Stimulated activated CD8-positive, alpha-beta memory T cell treated with anti-CD3 and anti-CD28 coated beads, Interleukin-4, amount 100 ng/mL, for 1 hour (primary cell): Measurements from ENCODE around the gene ALOX12.

Experiments
- DNase-seq, 2 donors: peaks; one replicate each; pipeline ENCODE4 v3.0.0-alpha.2; 2020; ENCODE audit warnings: low read depth in 2 of 2, low spot score in 1 of 2

Gene ALOX12

DNA sequence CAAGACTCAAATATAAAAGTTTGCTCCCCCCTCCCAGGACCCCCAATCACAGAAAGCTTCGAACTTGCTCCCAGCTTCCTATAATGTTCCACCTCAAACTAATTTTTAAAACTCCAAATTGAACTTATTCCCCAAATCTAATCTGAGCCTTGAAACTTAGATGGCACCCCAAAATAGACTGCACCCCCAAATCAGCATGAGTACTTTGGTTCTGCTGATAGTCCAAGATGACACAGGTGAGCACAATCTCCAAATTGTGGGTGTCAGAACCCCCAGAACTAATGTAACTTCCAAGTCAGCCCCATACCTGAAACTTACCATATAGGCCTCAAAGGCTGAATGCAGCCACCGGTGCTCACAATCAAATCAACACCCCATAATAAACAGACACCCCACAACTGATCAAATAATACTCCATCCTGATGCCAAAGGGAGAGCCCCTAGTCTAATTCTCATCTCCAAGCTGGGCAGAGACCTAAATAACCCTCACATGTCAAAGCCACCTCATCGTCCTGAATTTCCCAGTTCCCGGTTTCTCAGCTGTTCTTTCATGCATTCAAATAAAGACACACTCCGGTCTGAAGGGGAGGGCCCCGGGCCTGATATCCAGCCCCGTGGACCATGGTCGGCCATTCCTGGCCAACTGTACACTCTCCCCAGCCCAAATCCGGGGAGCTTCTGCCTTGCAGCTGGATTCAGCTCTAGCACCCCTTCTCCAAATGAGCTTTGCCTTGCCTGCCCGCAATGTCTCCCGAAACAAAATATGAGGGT is 25.2 kb downstream of the ALOX12 start:
- DNase-seq = no peak

DNA sequence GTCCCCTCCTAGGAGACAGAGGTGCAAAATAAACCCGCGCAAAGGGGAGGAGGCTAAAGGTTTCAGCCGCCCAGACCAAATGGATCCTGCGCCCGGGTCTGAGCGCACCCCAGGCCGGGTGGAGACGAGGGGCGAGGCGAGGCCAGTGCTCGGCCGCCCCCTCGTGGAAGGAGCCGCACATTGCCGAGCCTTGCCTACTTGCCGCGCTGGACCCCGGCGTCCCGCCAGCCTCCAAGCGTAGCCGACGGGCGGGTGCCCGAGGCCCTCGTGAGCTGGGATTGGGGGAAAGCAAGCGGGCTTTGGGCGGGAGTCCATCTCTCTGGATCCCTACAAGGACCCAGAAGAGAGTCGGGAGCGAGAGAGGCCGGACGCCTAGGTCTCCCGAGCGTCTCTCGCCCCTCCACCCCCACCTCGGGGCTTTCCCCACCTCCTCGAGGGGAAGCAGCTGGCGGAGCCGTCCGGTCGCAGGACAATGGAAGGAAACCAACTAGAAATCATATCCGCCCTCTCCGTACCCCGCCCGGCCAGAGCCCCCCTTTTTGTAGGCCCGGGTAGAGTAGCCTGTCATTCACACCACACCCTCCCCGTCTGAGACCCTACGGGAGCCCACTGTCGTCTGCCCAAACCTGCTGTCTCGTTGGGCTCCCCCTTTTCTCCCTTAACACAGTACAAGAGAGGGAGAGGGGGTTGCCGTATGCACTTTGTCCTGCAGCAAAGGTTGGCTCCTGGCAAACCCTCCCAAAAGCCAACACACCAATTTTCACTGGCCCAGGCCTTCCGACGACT is 26.3 kb downstream of the ALOX12 start:
- DNase-seq = peak in 1 of 2 donors; percentile 58

DNA sequence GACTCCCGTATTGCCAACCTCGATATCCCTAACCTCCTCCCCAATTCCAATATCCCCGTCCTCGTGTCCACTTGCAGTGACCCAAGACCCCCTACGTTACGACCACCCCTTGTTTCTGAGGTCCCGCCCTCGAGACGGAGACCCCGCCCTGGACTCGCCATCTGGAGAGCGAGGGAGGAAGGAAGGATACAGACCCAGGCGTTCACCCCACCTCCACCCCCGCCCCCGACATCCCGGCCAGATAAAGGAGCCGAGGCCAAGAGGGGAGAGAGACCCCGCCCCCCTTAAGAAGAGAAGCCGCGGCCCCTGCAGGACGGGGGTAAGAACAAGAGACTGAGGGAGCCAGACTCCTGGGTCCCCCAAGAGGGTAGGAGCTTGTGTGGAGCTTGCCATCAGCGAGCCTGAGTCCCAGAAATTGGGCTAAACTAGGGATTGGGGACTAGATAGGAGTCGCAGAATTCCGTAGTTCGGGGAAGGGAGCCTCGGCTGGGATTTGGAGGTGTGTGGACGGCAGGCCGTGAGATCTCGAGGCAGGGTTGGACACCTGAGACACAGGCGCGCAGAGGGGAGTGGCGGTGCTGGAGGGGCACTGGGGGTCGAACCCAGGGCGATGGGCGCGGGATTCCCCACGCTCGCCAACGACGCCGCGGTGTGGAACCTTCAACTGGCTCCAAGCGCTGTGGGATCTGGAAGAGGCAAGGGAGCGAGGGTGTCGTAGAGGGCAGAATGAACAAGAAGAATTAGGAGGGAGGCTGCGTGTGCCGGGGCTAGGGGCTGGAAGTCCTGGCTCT is 27.1 kb downstream of the ALOX12 start, which contains the start of gene BCL6B:
BCL6B (plus strand) TSS at position 270 of the 791 bp plus-strand sequence. CDS start 622 bp downstream, outside the sequence.
- DNase-seq = no peak

DNA sequence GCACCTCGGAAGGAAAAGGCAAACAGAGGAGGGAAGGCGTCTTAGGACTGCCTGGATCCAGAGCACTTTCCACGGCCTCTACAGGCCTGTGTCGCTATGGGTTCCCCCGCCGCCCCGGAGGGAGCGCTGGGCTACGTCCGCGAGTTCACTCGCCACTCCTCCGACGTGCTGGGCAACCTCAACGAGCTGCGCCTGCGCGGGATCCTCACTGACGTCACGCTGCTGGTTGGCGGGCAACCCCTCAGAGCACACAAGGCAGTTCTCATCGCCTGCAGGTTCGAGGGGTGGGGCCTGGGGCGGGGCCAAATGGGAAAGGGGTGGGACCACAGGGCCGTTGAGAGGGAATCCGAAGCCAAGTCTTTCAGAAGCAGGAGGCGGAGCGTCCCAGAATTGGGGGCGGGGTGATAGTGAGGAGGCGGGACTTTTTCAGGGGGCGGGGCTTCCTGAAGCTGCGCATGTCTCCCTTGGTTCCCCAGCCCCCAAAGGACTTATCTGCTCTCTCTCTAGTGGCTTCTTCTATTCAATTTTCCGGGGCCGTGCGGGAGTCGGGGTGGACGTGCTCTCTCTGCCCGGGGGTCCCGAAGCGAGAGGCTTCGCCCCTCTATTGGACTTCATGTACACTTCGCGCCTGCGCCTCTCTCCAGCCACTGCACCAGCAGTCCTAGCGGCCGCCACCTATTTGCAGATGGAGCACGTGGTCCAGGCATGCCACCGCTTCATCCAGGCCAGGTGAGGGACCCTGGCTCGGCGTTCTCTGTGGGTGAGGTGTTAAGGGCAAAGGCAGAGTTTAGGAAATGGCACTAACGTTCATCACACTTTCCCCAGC is 27.9 kb downstream of the ALOX12 start:
- DNase-seq = peak; percentile 82 to 88

DNA sequence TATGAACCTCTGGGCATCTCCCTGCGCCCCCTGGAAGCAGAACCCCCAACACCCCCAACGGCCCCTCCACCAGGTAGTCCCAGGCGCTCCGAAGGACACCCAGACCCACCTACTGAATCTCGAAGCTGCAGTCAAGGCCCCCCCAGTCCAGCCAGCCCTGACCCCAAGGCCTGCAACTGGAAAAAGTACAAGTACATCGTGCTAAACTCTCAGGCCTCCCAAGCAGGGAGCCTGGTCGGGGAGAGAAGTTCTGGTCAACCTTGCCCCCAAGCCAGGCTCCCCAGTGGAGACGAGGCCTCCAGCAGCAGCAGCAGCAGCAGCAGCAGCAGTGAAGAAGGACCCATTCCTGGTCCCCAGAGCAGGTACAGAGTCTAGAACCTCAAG is 28.5 kb downstream of the ALOX12 start:
- no peak for DNase-seq

DNA sequence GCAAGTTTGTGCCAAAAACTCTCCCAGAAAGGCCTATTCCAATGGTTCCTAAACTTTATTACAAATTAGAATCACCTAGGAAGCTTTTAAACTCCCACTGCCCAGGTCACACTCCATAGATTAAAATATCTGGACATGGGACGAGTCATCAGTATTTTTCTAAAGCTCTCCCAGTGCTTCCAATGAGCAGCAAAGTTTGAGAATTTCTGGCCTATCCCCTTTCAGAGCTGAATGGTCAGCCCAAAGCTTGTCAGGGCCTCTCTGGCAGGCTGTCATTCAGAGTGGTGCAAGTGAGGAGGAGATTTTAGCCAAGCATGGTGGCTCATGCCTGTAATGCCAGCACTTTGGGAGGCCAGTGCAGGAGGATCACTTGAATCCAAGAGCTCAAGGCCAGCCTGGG is 29.4 kb downstream of the ALOX12 start:
- DNase-seq = no peak

DNA sequence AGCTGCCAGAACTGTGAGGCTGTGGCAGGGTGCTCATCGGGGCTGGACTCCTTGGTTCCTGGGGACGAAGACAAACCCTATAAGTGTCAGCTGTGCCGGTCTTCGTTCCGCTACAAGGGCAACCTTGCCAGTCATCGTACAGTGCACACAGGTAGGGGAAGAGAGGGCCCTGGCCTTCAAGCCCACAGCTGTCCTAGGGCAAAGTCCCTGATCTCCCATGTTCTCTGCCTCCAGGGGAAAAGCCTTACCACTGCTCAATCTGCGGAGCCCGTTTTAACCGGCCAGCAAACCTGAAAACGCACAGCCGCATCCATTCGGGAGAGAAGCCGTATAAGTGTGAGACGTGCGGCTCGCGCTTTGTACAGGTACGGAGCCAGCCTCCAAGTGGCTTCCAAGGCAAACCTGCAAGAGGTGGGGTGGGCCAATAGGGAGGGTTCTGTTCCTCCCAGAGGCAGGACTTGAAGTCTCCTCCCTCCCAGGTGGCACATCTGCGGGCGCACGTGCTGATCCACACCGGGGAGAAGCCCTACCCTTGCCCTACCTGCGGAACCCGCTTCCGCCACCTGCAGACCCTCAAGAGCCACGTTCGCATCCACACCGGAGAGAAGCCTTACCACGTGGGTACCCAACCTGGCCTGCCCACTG is 30.7 kb downstream of the ALOX12 start:
- no peak for DNase-seq

DNA sequence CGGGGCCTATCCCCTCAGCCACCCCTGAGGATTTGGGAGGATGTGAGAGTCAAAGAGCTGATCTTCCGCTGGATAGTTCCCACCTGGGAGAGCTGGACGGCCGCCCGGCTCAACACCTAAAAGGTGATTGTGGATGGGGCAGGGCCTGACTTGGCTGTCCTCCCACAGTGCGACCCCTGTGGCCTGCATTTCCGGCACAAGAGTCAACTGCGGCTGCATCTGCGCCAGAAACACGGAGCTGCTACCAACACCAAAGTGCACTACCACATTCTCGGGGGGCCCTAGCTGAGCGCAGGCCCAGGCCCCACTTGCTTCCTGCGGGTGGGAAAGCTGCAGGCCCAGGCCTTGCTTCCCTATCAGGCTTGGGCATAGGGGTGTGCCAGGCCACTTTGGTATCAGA is 31.5 kb downstream of the ALOX12 start:
- no peak for DNase-seq

DNA sequence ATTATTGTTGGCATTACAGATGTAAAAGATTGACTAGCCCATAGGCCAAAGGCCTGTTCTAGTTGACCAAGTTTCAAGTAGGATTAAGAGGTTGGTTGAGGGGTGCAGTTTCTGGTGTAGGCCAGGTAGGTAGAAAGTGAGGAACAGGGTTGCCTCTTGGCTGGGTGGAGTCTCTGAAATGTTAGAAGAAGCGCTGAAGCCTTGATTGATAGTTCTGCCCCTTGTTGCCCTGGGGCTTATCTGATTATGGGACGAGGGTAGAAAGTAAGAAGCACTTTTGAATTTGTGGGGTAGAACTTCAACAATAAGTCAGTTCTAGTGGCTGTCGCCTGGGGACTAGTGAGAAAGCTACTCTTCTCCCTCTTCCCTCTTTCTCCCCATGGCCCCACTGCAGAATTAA is 33.2 kb downstream of the ALOX12 start:
- no peak for DNase-seq

DNA sequence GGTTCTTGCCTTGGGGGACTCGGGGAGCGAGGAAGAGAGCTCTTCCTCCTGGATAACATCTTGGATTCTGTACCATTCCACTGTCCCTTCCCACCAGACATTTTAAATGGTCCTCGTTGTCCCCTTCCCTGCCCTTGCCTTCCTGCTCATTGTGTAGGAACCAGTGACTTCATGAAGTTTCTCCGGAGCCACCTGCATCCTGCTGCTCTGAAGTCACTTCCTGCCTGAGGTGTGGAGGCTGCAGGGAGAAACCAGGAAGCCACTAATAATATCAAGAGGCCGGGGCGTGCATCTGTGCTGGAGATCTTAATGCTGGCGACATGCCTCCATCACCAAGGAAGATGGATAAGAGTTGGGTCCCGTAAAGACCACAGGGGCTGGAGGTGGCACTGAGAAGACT is 33.8 kb downstream of the ALOX12 start:
- DNase-seq = no peak

DNA sequence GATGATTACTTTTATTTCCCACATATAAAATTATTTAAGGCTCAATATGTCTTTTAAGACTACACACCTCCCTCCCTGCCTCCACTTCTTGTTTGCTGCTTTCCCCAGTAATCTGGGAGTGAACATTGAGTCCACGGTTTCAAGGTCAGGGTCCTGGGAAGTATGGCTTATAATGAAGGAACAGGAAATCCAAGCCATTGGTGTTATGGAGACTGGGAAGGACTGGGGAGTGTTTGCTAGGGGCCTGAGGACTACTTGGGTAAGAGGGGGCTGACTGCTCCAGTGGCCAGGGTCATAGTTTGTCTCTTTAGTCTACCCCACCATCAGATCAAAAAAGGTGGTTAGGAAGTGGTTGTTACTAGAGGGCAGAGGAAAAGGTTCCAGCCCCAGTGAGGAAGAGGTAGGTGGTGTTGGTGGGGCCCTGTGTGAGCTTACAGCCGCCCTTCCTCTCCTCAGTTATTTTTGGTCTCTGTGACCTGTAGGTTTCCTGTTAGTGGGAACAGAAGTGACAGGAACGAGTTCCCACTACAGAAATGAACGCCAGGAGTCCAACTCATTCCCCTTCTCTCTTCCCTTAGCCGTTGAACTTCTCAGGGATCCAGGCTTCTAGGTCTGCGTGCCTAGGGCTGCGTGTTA is 39.2 kb downstream of the ALOX12 start:
- DNase-seq = no peak

DNA sequence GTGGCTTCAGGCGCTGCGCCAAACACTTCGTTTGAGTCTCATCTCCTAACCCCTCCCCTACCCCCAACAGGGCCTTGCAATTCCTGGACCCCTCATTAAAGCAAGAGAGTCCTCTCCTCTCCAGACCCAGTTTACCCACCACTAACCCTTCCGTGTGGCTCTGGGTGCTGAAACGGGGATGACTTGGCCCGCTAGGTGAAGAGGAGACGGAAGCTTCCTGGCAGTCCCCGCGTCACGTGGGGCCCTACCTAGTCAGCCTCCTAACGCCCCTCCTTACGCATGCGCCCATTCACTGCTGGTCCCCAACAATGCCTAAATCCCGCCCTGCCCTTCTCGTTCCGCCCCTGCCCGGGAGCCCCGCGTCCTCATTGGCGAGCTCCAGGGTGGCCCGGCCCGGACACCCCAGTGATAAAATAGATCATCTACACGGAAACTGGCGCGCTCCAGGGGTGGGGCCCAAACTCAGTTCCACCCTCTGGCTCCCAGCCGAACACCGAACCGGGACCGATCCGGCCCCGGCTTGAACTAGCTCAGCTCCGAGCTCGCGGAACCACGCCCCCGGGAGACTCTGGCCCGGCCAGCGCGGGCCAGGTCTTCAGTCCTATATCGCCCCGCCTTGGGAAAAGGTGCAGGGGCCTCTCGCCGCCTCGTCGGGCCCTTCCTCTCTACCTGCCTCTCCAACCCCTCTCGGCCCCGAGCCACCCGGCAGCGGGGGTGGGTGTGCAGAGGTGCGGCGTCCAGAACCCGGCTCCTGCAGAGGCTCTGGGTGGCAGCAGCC is 39.9 kb downstream of the ALOX12 start, which contains the start of gene SLC16A13:
SLC16A13 (plus strand) TSS at position 425 of the 778 bp plus-strand sequence. CDS start 368 bp downstream, outside the sequence.
- peak; percentile 94 to 97 for DNase-seq

DNA sequence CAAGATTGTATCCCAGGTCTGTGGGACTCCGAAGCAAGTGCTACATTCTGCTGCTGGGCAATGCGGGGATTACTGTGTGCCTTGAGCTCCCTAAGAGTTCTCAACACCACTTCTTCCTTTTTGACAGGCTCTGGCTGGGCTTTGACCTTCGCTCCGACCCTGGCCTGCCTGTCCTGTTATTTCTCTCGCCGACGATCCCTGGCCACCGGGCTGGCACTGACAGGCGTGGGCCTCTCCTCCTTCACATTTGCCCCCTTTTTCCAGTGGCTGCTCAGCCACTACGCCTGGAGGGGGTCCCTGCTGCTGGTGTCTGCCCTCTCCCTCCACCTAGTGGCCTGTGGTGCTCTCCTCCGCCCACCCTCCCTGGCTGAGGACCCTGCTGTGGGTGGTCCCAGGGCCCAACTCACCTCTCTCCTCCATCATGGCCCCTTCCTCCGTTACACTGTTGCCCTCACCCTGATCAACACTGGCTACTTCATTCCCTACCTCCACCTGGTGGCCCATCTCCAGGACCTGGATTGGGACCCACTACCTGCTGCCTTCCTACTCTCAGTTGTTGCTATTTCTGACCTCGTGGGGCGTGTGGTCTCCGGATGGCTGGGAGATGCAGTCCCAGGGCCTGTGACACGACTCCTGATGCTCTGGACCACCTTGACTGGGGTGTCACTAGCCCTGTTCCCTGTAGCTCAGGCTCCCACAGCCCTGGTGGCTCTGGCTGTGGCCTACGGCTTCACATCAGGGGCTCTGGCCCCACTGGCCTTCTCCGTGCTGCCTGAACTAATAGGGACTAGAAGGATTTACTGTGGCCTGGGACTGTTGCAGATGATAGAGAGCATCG is 42.4 kb downstream of the ALOX12 start:
- no peak for DNase-seq

DNA sequence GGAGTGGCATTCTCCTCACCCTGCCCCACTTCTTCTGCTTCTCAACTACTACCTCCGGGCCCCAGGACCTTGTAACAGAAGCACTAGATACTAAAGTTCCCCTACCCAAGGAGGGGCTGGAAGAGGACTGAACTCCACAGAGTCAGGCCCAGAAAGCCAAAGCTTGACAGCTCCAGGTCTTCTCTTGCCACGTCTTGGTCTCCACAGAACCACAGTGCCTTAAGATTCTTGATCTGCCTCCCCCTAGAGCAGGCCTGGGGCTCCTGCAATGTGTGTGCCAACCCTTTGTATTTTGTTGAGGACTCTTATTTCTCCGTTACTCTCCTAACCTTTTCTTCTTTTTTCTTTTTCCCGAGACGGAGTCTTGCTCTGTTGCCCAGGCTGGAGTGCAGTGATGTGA is 44.0 kb downstream of the ALOX12 start:
- no peak for DNase-seq

DNA sequence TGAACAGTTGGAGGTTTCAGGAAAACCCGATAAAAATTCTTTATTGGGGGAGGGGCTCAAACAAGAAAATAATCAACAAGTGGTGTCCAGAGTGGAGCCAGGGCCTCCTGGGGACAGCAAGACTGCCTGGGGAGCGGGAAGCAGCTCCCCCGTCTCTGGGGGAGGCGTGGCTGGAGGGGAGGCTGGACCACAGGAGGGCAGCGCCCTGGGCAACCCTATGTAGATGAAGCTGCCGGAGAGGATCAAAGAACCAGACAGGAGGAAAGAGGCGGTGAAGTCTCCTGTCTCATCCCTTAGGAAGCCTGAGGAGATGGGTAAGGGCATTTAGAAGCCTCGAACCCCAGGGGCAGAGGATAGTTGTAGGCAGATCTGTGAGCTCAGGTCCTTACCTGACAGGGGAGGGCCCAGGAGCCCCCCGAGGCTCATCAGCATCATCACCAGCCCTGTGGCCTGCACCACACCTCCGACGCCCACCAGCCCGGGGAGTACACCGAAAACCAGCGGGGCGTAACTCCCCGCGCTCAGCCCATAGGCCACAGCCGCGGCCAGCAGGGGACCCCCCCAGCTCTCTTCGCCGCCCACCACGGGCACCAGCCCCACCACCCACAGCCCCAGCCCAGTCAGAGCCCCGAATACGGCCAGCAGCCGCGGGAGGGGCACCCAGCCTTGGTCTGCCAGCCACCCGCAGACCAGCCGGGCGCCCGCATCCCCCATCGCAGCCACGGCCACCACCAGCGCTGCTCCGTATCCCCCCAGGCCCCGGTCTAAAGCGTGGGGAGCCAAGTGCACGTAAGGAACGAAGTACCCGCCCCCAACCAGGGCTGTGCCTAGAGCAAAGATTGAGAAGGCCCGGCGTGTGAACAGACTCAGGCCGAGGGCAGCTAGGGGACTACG is 46.0 kb downstream of the ALOX12 start:
- no peak for DNase-seq

DNA sequence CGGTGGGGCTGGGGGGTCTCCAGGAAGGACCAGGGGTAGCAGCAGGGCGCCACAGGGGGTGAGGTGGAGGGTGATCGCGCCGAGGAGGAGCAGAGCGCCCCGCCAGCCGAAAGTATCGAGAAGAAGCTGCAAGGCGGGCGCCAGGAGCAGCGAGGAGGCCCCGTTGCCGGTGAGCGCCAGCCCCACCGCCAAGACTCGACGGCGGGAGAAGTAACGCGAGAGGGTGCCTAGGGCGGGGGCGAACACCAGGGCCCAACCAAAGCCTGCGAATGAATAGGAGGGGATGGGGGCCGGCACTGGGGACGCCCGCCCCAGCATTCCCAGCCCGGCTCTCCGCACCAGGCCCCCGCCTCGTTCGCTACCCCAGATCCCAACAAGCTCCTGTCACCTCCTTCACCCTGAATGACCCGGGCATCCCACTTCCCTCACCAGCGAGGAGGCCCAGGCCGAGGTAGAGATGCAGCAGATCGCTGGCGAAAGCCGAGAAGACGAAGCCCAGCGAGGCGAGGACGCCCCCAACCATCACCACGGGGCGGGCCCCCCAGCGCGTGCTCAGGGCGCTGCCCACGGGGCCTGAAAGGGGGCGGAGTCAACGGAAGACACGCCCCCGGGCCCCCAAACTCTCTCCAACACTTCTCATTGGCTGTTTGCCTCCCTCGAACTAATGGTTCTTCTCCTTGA is 46.8 kb downstream of the ALOX12 start:
- no peak for DNase-seq

DNA sequence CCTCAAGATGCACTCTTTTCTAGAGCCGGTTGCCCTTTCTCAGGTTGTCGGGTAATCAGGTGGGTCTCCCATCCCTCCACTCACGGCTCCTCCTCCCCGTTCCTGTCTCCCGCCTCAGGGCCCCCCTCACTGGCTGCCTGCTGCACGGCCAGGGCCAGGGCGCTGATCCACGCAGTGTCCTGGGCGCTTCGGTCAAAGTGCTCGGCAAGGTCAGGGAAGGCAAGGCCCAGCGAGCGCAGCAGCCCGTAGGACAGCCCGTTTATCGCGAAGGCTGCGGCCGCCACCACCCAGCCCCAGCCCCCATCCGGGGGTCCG is 47.3 kb downstream of the ALOX12 start:
- DNase-seq = no peak
